HCT116 (cell line): ENCODE data around the gene SPRR2D. TPM values are rescaled to one million over a fixed set of nuclear protein-coding genes. Genes with fewer than 3 reads are reported as not detected.

Experiments used
- ATAC-seq: fragments of 200-7000 bp; cut with Tn5 transposase; 2 replicates; pipeline ENCODE4 v1.9.1; 2020; ENCODE audit warnings: mild to moderate bottlenecking, moderate library complexity
- BruUV-seq: library from RNA; stranded (reverse); fragments of 400-500 nt; replicated peaks from 2 replicates; lab custom pipeline; 2021; lab: Mats Ljungman, UMichigan
- CTCF ChIA-PET: fragments of 300-600 bp; sonication (Branson Sonifier 250); formaldehyde crosslinking; loops from one replicate; lab custom pipeline; 2021; ENCODE audit warnings: antibody characterized with exemption; lab: Charles Lee
- POLR2A ChIA-PET: fragments of 300-600, 350-600 bp; sonication (Branson Sonifier 250); formaldehyde crosslinking; loops from one replicate; lab custom pipeline; 2021; ENCODE audit warnings: antibody characterized with exemption; lab: Charles Lee
- RAD21 ChIA-PET, 2 experiments: fragments of 300-600 bp; sonication (Branson Sonifier 250); formaldehyde crosslinking; loops; one replicate each; lab custom pipeline; 2023; ENCODE audit warnings: low total read pairs in 2 of 2; ENCODE audit not compliant: uncharacterized antibody in 2 of 2, unreplicated experiment in 2 of 2, low non-redundant PET in 1 of 2; lab: Charles Lee
- DNase-seq: peaks from one replicate; pipeline ENCODE4 v3.0.0-alpha.2; 2010; ENCODE audit warnings: low read depth, low spot score
- H2AFZ ChIP-seq: fragments of 200-600 bp; shearing (Covaris generic), sonication (generic); 2 replicates; pipeline ENCODE4 v1.6.1; 2017; ENCODE audit warnings: low read depth, mixed run types, mixed read lengths, antibody characterized with exemption, low read length; ENCODE audit not compliant: poor library complexity, severe bottlenecking
- H3K27ac ChIP-seq: 2 replicates; pipeline ENCODE4 v1.5.1; 2012; ENCODE audit warnings: low read depth, low read length
- H3K27me3 ChIP-seq: fragments of 200-600 bp; sonication (generic); 2 replicates; pipeline ENCODE4 v1.6.1; 2016; ENCODE audit warnings: mixed run types, low read length, mixed read lengths; ENCODE audit not compliant: insufficient read depth
- H3K36me3 ChIP-seq, 2 experiments: fragments of 200-500 bp in 1 of 2; fragments of 200-600 bp in 1 of 2; sonication (Bioruptor generic) in 1 of 2; sonication (generic) in 1 of 2; 2 replicates each; pipeline versions ENCODE4 v1.5.1 to v1.6.1; 2014 to 2016; ENCODE audit warnings: low read length in 2 of 2, inconsistent platforms in 1 of 2, mixed read lengths in 1 of 2, mixed run types in 1 of 2; ENCODE audit not compliant: insufficient read depth in 2 of 2, control insufficient read depth in 1 of 2
- H3K4me1 ChIP-seq, 2 experiments: fragments of 200-600 bp in 1 of 2; sonication (generic) in 1 of 2; 2 replicates each; pipeline versions ENCODE4 v1.5.1 to v1.6.1; 2012 to 2017; ENCODE audit warnings: low read length in 2 of 2, inconsistent platforms in 1 of 2, mild to moderate bottlenecking in 1 of 2, mixed read lengths in 1 of 2, mixed run types in 1 of 2, moderate library complexity in 1 of 2; ENCODE audit not compliant: insufficient read depth in 2 of 2, control insufficient read depth in 1 of 2
- H3K4me2 ChIP-seq: fragments of 200-600 bp; sonication (generic); 2 replicates; pipeline ENCODE4 v1.6.1; 2017; ENCODE audit warnings: mixed run types, low read length, mixed read lengths
- H3K4me3 ChIP-seq, 2 experiments: fragments of 200-600 bp in 1 of 2; sonication (generic) in 1 of 2; replicated peaks in 1 of 2; 2 replicates each; pipeline ENCODE4 v1.5.1; 2011 to 2016; ENCODE audit warnings: low read length in 2 of 2, control low read depth in 1 of 2, low read depth in 1 of 2, mild to moderate bottlenecking in 1 of 2, mixed read lengths in 1 of 2, mixed run types in 1 of 2
- H3K79me2 ChIP-seq: fragments of 200-600 bp; sonication (generic); 2 replicates; pipeline ENCODE4 v1.6.1; 2017; ENCODE audit warnings: mild to moderate bottlenecking, mixed run types, low read length, moderate library complexity, mixed read lengths; ENCODE audit not compliant: insufficient read depth
- H3K9ac ChIP-seq: fragments of 200-600 bp; sonication (generic); 2 replicates; pipeline ENCODE4 v1.6.1; 2016; ENCODE audit warnings: low read length, mixed read lengths
- H3K9me2 ChIP-seq: fragments of 200-600 bp; sonication (generic), shearing (Covaris generic); 2 replicates; pipeline ENCODE4 v1.6.1; 2017; ENCODE audit warnings: mixed run types, mild to moderate bottlenecking, moderate library complexity; ENCODE audit not compliant: insufficient read depth
- H3K9me3 ChIP-seq, 2 experiments: fragments of 200-500 bp in 1 of 2; fragments of 200-600 bp in 1 of 2; sonication (Bioruptor generic) in 1 of 2; sonication (generic) in 1 of 2; 2 replicates each; pipeline ENCODE4 v1.6.1; 2014 to 2017; ENCODE audit warnings: low read length in 2 of 2, mixed read lengths in 2 of 2, inconsistent platforms in 1 of 2, low read depth in 1 of 2, mild to moderate bottlenecking in 1 of 2, mixed run types in 1 of 2, moderate library complexity in 1 of 2; ENCODE audit not compliant: control insufficient read depth in 1 of 2, insufficient read depth in 1 of 2
- H4K20me1 ChIP-seq: fragments of 200-600 bp; sonication (generic), shearing (Covaris generic); 2 replicates; pipeline ENCODE4 v1.6.1; 2017; ENCODE audit warnings: mixed run types, mild to moderate bottlenecking, moderate library complexity; ENCODE audit not compliant: insufficient read depth
- ATF3 ChIP-seq: IDR thresholded peaks from 2 replicates; pipeline ENCODE4 v1.6.1; 2012
- CTCF ChIP-seq, 3 experiments: fragments of 200-600 bp in 1 of 3; sonication (generic) in 1 of 3; IDR thresholded peaks in 2 of 3; conservative IDR thresholded peaks in 1 of 3; 2 replicates each; pipeline ENCODE4 v1.5.1; 2012 to 2017; ENCODE audit warnings: low read depth in 2 of 3, low read length in 2 of 3, antibody characterized with exemption in 1 of 3, borderline replicate concordance in 1 of 3, control low read depth in 1 of 3, mild to moderate bottlenecking in 1 of 3, mixed read lengths in 1 of 3, mixed run types in 1 of 3, moderate library complexity in 1 of 3; ENCODE audit not compliant: insufficient read depth in 1 of 3
- EGR1 ChIP-seq: IDR thresholded peaks from 2 replicates; pipeline ENCODE4 v1.6.1; 2012; ENCODE audit warnings: low read depth
- ELF1 ChIP-seq: IDR thresholded peaks from 2 replicates; pipeline ENCODE4 v1.6.1; 2012; ENCODE audit warnings: low read depth, borderline replicate concordance
- EZH2 ChIP-seq: fragments of 200-600 bp; sonication (generic); IDR thresholded peaks from 2 replicates; pipeline ENCODE4 v1.6.1; 2017; ENCODE audit warnings: antibody characterized with exemption, mixed run types
- EZH2phosphoT487 ChIP-seq: fragments of 200-600 bp; IDR thresholded peaks from 2 replicates; pipeline ENCODE4 v1.6.1; 2018; ENCODE audit warnings: antibody characterized with exemption, borderline replicate concordance
- FOSL1 ChIP-seq: IDR thresholded peaks from 2 replicates; pipeline ENCODE4 v1.6.1; 2012; ENCODE audit warnings: low read depth
- JUND ChIP-seq: IDR thresholded peaks from 2 replicates; pipeline ENCODE4 v1.6.1; 2012
- MAX ChIP-seq: IDR thresholded peaks from 2 replicates; pipeline ENCODE4 v1.6.1; 2012
- POLR2AphosphoS5 ChIP-seq: IDR thresholded peaks from 2 replicates; pipeline ENCODE4 v1.6.1; 2011; ENCODE audit warnings: mild to moderate bottlenecking, low read depth, low read length, moderate library complexity
- RAD21 ChIP-seq: IDR thresholded peaks from 2 replicates; pipeline ENCODE4 v1.6.1; 2012; ENCODE audit warnings: low read depth, mild to moderate bottlenecking
- REST ChIP-seq: IDR thresholded peaks from 2 replicates; pipeline ENCODE4 v1.6.1; 2012; ENCODE audit warnings: low read depth
- SIN3A ChIP-seq: IDR thresholded peaks from 2 replicates; pipeline ENCODE4 v1.6.1; 2012; ENCODE audit warnings: low read depth
- SP1 ChIP-seq: IDR thresholded peaks from 2 replicates; pipeline ENCODE4 v1.6.1; 2012; ENCODE audit warnings: low read depth
- SRF ChIP-seq: IDR thresholded peaks from 2 replicates; pipeline ENCODE4 v1.6.1; 2012; ENCODE audit warnings: low read depth
- TCF7L2 ChIP-seq: IDR thresholded peaks from 2 replicates; pipeline ENCODE4 v1.7.0; 2011; ENCODE audit warnings: borderline replicate concordance, inconsistent platforms; ENCODE audit not compliant: insufficient read depth, insufficient read length; ENCODE audit errors: extremely low read depth
- YY1 ChIP-seq: IDR thresholded peaks from 2 replicates; pipeline ENCODE4 v1.6.1; 2011; ENCODE audit warnings: low read length, low read depth, moderate library complexity, mild to moderate bottlenecking; ENCODE audit not compliant: insufficient replicate concordance; ENCODE audit errors: extremely low read depth
- ZFX ChIP-seq: fragments of 450-650 bp; IDR thresholded peaks from 2 replicates; pipeline ENCODE4 v1.6.1; 2017
- ZNF274 ChIP-seq: fragments of 200-500 bp; sonication (Bioruptor generic); IDR thresholded peaks from 2 replicates; pipeline ENCODE4 v1.6.1; 2014; ENCODE audit warnings: mild to moderate bottlenecking, low read depth, low read length, inconsistent platforms
- intact Hi-C: fragments of 100-400 bp; cut with micrococcal nuclease; formaldehyde crosslinking; loops from 2 replicates; pipeline ENCODE4 v1.10.0; 2022
- total RNA-seq: library from RNA; stranded (reverse); gene quantifications from one replicate; pipeline ENCODE4 v1.2.1, GENCODE V29; 2021; ENCODE audit not compliant: unreplicated experiment

The SPRR2D gene
- total RNA-seq, 1 experiment from 2014 or later: 6.9 TPM

GRCh38 chr1:153028766-153029165, 12.2 kb downstream of the SPRR2D start (continued):
- TF ChIP-seq YY1 (no peak), EZH2phosphoT487 (no peak), SIN3A (no peak), FOSL1 (no peak)

- POLR2A ChIA-PET: no interaction called here
- no peaks in the 10 kb centered on the region for H3K9me2 ChIP-seq
- ATAC-seq: no peak
Measured at GRCh38 chr1:153025797-153026196, 15.1 kb downstream of the SPRR2D start.

More at GRCh38 chr1:153025797-153026196, 15.1 kb downstream of the SPRR2D start:
- Histone ChIP-seq H3K4me3 (no peak overlapping the region), H2AFZ (no peak overlapping the region), H3K36me3 (no peaks in the 10 kb centered on the region), H3K79me2 (no peaks in the 10 kb centered on the region), H4K20me1 (no peaks in the 10 kb centered on the region), H3K4me2 (no peak overlapping the region), H3K27me3 (peaks cover 16% of the 10 kb centered on the region; the same call in 1 of the 2 replicates), H3K4me1 (no peaks in the 10 kb centered on the region), H3K9me3 (no peaks in the 10 kb centered on the region), H3K27ac (no peak overlapping the region), H3K9ac (no peak overlapping the region)
- no TSS peak for BruUV-seq
- CTCF ChIA-PET: no interaction called here
- intact Hi-C loops: no loop called here
- no peak for TF ChIP-seq MAX
- TF ChIP-seq EZH2: no peak
- TF ChIP-seq CTCF (IDR thresholded peaks at IDR 0.05 in 2 of 3, conservative IDR thresholded peaks at IDR 0.05 in 1 of 3; ENCODE audit: borderline replicate concordance in 1 of 3, insufficient read depth in 1 of 3, low read depth in 2 of 3, low read length in 2 of 3): no peak
- no peak for TF ChIP-seq SRF
- no peak for TF ChIP-seq JUND
- TF ChIP-seq YY1: no peak
- TF ChIP-seq TCF7L2: no peak
- no peak for TF ChIP-seq EGR1
- TF ChIP-seq ATF3: no peak
- TF ChIP-seq ZFX: no peak
- TF ChIP-seq REST: no peak
- TF ChIP-seq ELF1: no peak
- no peak for TF ChIP-seq RAD21
- TF ChIP-seq SP1: no peak
- no peak for TF ChIP-seq EZH2phosphoT487
- TF ChIP-seq POLR2AphosphoS5: no peak
- TF ChIP-seq FOSL1: no peak
- no peak for TF ChIP-seq ZNF274
- RAD21 ChIA-PET: no interaction called here
- no peak for DNase-seq
